A549 treated with Mapracorat at 1 μM for 4 hours (cell line): ENCODE measurements around the gene OR6C70. TPM values are rescaled to one million over a fixed set of nuclear protein-coding genes. Genes with fewer than 3 reads are reported as not detected.

ENCODE experiments used
- total RNA-seq: library from RNA; stranded (reverse); fragments of 200-300 nt; extraction: Qiagen RNA extraction; gene quantifications from 5 replicates; pipeline ENCODE4 v1.2.3, GENCODE V29; 2022

Gene OR6C70
- total RNA-seq = not detected in 5 replicates

GRCh38 chr12:55470088-55470829 lies at the start of gene OR6C70:
Gene OR6C70, minus strand, starts transcription at chr12:55470138. Its CDS starts 0 bp downstream, at chr12:55470138.

GRCh38 chr12:55492078-55492477 lies 22.1 kb upstream of the OR6C70 start, which contains the start of gene OR6C68:
Gene OR6C68, plus strand, starts transcription at chr12:55492378. Its CDS starts 0 bp downstream, at chr12:55492378.

DNA sequence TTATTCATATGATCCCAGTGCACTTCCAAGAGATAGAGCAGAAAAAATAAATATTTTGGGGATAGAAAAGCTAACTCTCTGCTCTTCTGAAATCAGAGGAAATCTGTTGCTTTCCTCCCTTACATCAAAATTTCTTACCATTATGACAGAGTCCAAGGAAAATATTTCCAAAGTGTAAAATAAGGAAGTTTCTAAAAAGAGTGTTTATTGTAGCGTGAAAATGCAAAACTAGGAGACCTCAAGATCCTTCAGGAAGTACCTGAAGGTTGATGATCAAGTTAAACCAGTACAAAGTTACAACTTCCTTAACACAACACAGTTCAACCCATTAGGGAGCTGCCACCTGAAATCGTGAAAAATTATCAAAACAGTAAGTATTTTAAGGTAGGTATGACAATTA lies 26.2 kb downstream of the OR6C70 start, which contains the start of gene OR6C2:
Gene OR6C2, plus strand, starts transcription at position 301 of the 400 bp plus-strand sequence. CDS start 8,138 bp downstream, outside the sequence.

GRCh38 chr12:55425954-55426353 lies 44.0 kb downstream of the OR6C70 start, which contains the start of gene OR6C76:
Gene OR6C76, plus strand, starts transcription at chr12:55426254. Its CDS starts 0 bp downstream, at chr12:55426254.

Other genes with a start within 250 kb of the OR6C70 start
- not detected in 5 replicates for gene OR10A7, start 249.1 kb downstream of the OR6C70 start, total RNA-seq
- not detected in 5 replicates for gene OR6C74, start 225.5 kb downstream of the OR6C70 start, total RNA-seq
- not detected in 5 replicates for gene OR6C6, start 173.6 kb downstream of the OR6C70 start, total RNA-seq
- not detected in 5 replicates for gene OR6C1, start 155.8 kb downstream of the OR6C70 start, total RNA-seq
- not detected in 5 replicates for gene OR6C3, start 139.4 kb downstream of the OR6C70 start, total RNA-seq
- gene OR6C75, start 107.2 kb downstream of the OR6C70 start, total RNA-seq = not detected in 5 replicates
- gene OR6C65, start 69.6 kb downstream of the OR6C70 start, total RNA-seq = not detected in 5 replicates
- gene OR6C76, start 43.9 kb downstream of the OR6C70 start, total RNA-seq = not detected in 5 replicates
- not detected in 5 replicates for gene OR6C2, start 26.1 kb downstream of the OR6C70 start, total RNA-seq
- not detected in 5 replicates for gene OR6C68, start 22.2 kb upstream of the OR6C70 start, total RNA-seq
- gene OR6C4, start 79.5 kb upstream of the OR6C70 start, total RNA-seq = not detected in 5 replicates
- gene OR2AP1, start 102.3 kb upstream of the OR6C70 start, total RNA-seq = not detected in 5 replicates
- gene OR10P1, start 166.8 kb upstream of the OR6C70 start, total RNA-seq = not detected in 5 replicates
- gene ITGA7, start 237.8 kb upstream of the OR6C70 start, total RNA-seq = 0.77 to 1.8 TPM (median 1.0 TPM) in 5 replicates
- gene BLOC1S1, start 245.9 kb upstream of the OR6C70 start, total RNA-seq = 129 to 155 TPM (median 147 TPM) in 5 replicates